Measurements from ENCODE around the gene OLFML3. TPM values are rescaled to one million over a fixed set of nuclear protein-coding genes. Genes with fewer than 3 reads are reported as not detected.

The OLFML3 gene
- total RNA-seq, 1 experiment from 2014 or later: 171 TPM

DNA sequence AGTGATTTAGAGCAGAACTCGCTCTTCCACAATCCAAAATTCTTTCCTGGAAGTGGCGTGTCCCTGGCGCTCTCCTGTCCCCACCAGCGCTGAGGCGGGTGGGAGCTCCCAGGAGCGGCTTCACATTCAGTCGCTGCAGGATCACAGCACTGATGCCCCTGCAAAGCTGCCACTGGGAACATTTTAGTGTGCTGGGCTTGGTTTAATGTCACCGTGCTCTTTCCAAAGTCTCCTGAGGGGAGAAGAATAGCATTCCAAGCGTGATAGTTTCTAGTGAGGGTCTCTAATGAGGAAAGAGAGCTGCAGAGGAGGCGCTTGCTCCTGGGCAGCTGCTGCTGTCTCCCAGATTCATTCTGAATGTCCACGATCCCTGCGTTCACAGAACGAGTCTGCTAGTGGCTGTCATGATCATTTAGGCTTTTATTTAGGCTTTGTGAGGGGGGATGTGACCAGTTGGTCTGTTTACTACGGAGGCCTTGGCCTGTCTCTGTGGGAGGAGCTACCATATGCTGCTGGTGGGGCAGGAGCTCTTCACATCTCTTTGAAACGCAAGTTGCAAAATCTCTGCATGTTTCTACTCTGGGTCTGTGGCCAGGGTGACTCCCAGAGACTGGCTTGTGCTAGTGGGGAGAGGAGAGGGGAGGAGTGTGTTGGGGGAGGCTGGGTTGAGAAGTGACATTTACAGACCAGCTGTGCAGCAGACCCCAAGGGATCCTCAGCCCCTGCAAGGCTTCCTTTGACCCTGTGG lies 23.4 kb downstream of the OLFML3 start:
- H2BK12ac ChIP-seq (ENCODE audit: insufficient read length, low read depth, low read length): no peak overlapping the region
- H4K8ac ChIP-seq (replicated peaks; ENCODE audit: insufficient read length, low read depth, low read length): no peak overlapping the region
- peak overlapping the region; percentile 33 for H4K5ac ChIP-seq (ENCODE audit: insufficient read length, low read depth, low read length)
- H3K14ac ChIP-seq (ENCODE audit: insufficient read depth, low read length): peak overlapping the region; percentile 50
- no peaks in the 10 kb centered on the region for H3K79me2 ChIP-seq (ENCODE audit: insufficient read depth, low read length)
- no peak overlapping the region for H3K56ac ChIP-seq (ENCODE audit: insufficient read length, low read depth, low read length)
- H2AK5ac ChIP-seq (ENCODE audit: insufficient read length, low read length): no peak overlapping the region
- H3K27ac Mint-ChIP-seq: peak overlapping the region; percentile 78 to 91 (median 81); a peak in 6 of 7 replicates
- H4K91ac ChIP-seq (ENCODE audit: insufficient read length, low read depth, low read length): no peak overlapping the region
- peak overlapping the region; percentile 11 for H3K4me2 ChIP-seq (ENCODE audit: insufficient read depth, insufficient read length, low read length)
- peaks cover 8 to 34% (median 9%) of the 10 kb centered on the region in 3 experiments for H3K36me3 Mint-ChIP-seq (ENCODE audit: insufficient read depth in 1 of 3, low read depth in 3 of 3)
- H3K18ac ChIP-seq (ENCODE audit: insufficient read length, low read depth, low read length): no peak overlapping the region
- no peak overlapping the region for H2BK120ac ChIP-seq (ENCODE audit: low read depth, low read length, poor library complexity, severe bottlenecking)
- H3K4me1 ChIP-seq (ENCODE audit: insufficient read depth, low read length): peaks cover 12% of the 10 kb centered on the region
- no peaks in the 10 kb centered on the region for H3K23me2 ChIP-seq (ENCODE audit: insufficient read length, low read depth, low read length, poor library complexity, severe bottlenecking)
- H3K4me3 Mint-ChIP-seq: peak overlapping the region in 1 of 2 experiments; percentile 40; a peak in 1 of 5 replicates
- H3K27ac ChIP-seq (ENCODE audit: insufficient read length, low read depth, low read length): no peak overlapping the region
- H3K9me3 ChIP-seq (ENCODE audit: control insufficient read depth, low read depth, low read length): no peaks in the 10 kb centered on the region
- H3K79me1 ChIP-seq (ENCODE audit: insufficient read depth, low read depth, low read length, poor library complexity, severe bottlenecking): no peaks in the 10 kb centered on the region
- H3K4me1 Mint-ChIP-seq: peaks cover 56 to 57% of the 10 kb centered on the region in 2 experiments
- no CpG with 5 or more reads among the region's 15 CpGs for WGBS (ENCODE audit: extremely low coverage, insufficient read length, low lambda C conversion rate)
- H2BK20ac ChIP-seq (ENCODE audit: low read depth, low read length, poor library complexity, severe bottlenecking): no peak overlapping the region
- H2BK5ac ChIP-seq (ENCODE audit: insufficient read length, low read length): no peak overlapping the region
- no peak overlapping the region for H3K9ac ChIP-seq (ENCODE audit: extremely low read depth, insufficient read length, low read length)
- no peak overlapping the region for H2AFZ ChIP-seq (ENCODE audit: low read length)
- no peak overlapping the region for H2BK15ac ChIP-seq (ENCODE audit: low read depth, low read length)
- no peaks in the 10 kb centered on the region for H4K20me1 ChIP-seq (ENCODE audit: control insufficient read depth, insufficient read depth, insufficient read length)
- H3K27me3 ChIP-seq (ENCODE audit: insufficient read depth, low read length): no peaks in the 10 kb centered on the region
- TF ChIP-seq, protein P1, sequence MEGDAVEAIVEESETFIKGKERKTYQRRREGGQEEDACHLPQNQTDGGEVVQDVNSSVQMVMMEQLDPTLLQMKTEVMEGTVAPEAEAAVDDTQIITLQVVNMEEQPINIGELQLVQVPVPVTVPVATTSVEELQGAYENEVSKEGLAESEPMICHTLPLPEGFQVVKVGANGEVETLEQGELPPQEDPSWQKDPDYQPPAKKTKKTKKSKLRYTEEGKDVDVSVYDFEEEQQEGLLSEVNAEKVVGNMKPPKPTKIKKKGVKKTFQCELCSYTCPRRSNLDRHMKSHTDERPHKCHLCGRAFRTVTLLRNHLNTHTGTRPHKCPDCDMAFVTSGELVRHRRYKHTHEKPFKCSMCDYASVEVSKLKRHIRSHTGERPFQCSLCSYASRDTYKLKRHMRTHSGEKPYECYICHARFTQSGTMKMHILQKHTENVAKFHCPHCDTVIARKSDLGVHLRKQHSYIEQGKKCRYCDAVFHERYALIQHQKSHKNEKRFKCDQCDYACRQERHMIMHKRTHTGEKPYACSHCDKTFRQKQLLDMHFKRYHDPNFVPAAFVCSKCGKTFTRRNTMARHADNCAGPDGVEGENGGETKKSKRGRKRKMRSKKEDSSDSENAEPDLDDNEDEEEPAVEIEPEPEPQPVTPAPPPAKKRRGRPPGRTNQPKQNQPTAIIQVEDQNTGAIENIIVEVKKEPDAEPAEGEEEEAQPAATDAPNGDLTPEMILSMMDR (conservative IDR thresholded peaks at IDR 0.05): no peak
- H3K27me3 Mint-ChIP-seq (ENCODE audit: low read depth): peaks cover 4% of the 10 kb centered on the region
- no peak overlapping the region for H3T11ph ChIP-seq (ENCODE audit: low read length)
- DNase-seq: peak; percentile 46
- H3K23ac ChIP-seq (ENCODE audit: insufficient read length, low read depth, low read length): no peak overlapping the region
- H3K9me3 Mint-ChIP-seq: peaks cover 16% of the 10 kb centered on the region in 2 experiments; a peak in 4 of 5 replicates
- H3K4ac ChIP-seq (ENCODE audit: low read depth, low read length): no peak overlapping the region

Measured in H9 (cell line).